ENCODE data around the gene AHCTF1.

AHCTF1 gene

DNA sequence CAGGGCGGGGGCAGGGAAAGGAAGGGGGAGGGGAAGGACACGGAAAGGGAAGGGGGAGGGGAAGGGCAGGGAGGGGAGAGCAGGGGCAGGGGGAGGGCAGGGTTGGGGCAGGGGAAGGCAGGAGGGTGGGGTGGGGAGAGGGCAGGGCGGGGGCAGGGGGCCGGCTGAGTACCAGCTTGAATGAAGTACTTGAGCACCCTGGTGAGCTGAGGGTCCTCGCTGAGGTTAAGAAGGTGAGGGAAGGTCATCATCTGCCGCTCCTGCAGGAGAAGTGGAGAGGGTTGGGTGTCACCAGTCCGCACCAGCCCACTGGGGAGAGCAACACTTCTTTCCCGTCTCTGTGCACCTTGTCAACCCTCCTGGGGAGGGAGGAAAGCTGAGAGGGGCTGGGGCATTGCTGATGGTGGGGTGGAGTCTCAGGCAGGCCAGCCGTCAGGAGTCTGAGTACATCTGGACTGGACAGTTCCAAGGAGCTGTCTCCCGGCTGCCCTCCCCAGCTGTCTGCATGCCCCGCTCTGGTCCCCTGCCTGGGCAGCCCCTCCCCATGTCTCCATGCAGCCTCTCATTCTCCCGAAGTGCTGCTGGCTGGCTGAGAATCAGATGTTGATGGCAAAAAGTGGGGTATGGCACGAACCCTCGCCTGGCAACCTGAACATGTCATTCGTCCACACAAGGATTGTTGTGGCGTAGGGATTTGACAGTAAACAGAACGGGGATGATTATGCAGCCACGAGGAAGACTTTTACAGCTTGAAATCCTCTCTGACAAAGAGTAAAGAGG is 137.5 kb downstream of the AHCTF1 start:
- H3K9me3 ChIP-seq (ENCODE audit: control insufficient read depth, insufficient read depth, low read length), result no peaks in the 10 kb centered on the region
- peaks cover 28% of the 10 kb centered on the region for H3K4me1 ChIP-seq (ENCODE audit: insufficient read depth, low read length)
- H3K36me3 ChIP-seq (ENCODE audit: insufficient read depth, low read length), result no peaks in the 10 kb centered on the region
- H3K9ac ChIP-seq (ENCODE audit: low read depth, low read length), result peak overlapping the region; percentile 38; the same call in 1 of the 2 replicates

DNA sequence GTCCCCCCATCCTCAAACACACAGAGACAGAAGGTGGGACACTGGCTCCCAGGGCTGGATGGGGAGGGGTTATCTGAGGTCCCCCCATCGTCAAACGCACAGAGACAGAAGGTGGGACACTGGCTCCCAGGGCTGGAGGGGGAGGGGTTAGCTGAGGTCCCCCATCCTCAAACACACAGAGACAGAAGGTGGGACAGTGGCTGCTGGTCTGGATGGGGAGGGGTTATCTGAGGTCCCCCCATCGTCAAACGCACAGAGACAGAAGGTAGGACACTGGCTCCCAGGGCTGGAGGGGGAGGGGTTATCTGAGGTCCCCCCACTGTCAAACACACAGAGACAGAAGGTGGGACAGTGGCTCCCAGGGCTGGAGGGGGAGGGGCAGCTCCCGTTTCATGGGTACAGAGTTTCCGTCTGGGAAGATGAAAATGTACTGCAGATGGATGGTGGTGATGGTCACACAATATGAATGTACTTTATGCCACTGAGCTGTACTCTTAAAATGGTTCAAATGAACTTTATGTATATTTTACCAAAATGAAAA is 138.3 kb downstream of the AHCTF1 start:
- Histone ChIP-seq H3K9me3 (ENCODE audit: control insufficient read depth, insufficient read depth, low read length) (no peaks in the 10 kb centered on the region), H3K4me1 (ENCODE audit: insufficient read depth, low read length) (peaks cover 29% of the 10 kb centered on the region), H3K9ac (ENCODE audit: low read depth, low read length) (no peak overlapping the region), H3K36me3 (ENCODE audit: insufficient read depth, low read length) (no peaks in the 10 kb centered on the region)

DNA sequence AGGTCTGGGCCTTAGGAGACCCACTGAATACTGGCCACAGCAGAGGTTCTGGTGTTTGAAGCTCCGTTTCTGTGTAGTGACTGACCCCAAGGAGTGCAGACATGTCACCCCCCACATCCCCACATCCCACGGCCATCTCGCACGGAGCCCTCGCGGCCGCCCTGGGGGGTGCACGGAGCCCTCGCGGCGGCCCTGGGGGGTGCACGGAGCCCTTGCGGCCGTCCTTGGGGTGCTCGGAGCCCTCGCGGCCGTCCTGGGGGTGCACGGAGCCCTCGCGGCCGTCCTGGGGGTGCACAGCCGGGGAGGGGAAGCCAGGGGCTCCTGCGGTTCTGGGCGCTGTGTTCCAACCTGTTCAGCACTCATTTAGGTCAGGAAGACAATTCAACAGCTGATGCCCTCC is 139.1 kb downstream of the AHCTF1 start:
- Histone ChIP-seq H3K9ac (ENCODE audit: low read depth, low read length) (no peak overlapping the region), H3K4me1 (ENCODE audit: insufficient read depth, low read length) (peaks cover 29% of the 10 kb centered on the region), H3K36me3 (ENCODE audit: insufficient read depth, low read length) (no peaks in the 10 kb centered on the region), H3K9me3 (ENCODE audit: control insufficient read depth, insufficient read depth, low read length) (no peaks in the 10 kb centered on the region)

DNA sequence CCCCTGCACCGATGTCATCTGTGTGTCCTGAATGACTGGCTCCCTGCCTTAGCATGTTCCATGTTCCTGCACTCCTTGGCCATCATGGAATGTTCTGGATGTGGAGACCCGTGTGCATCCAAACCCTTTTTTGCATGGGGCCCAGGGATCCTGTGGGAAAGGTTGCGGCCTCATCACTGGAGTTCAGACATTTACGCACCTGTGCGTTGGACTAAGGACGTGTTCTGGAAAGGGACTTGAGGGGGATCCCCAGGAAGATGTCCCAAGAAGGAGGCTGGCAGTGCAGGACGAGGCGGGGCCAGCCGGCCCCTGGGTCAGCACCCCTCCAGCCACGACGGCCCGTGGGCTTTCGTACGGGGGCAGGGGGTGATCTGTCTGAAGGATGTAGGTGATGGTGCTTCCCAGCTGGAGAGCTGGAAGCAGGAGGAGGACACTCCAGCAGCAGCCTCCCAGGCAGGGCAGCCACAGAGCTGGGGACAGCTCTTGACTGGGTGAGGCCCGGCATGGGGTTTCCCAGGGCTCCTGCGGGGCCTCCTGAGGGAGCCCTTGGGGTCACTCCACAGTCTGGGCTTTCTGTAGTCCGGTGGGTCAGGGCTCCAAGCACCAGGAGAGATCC is 140.3 kb downstream of the AHCTF1 start:
- H3K36me3 ChIP-seq (ENCODE audit: insufficient read depth, low read length), result no peaks in the 10 kb centered on the region
- H3K4me1 ChIP-seq (ENCODE audit: insufficient read depth, low read length), result peaks cover 29% of the 10 kb centered on the region
- no peak overlapping the region for H3K9ac ChIP-seq (ENCODE audit: low read depth, low read length)
- no peaks in the 10 kb centered on the region for H3K9me3 ChIP-seq (ENCODE audit: control insufficient read depth, insufficient read depth, low read length)

- Histone ChIP-seq H3K9me3 (ENCODE audit: control insufficient read depth, insufficient read depth, low read length) (no peaks in the 10 kb centered on the region), H3K36me3 (ENCODE audit: insufficient read depth, low read length) (no peaks in the 10 kb centered on the region), H3K9ac (ENCODE audit: low read depth, low read length) (no peak overlapping the region), H3K4me1 (ENCODE audit: insufficient read depth, low read length) (peaks cover 29% of the 10 kb centered on the region)
Measured at GRCh38 chr1:246790833-246791232, 140.9 kb downstream of the AHCTF1 start.

DNA sequence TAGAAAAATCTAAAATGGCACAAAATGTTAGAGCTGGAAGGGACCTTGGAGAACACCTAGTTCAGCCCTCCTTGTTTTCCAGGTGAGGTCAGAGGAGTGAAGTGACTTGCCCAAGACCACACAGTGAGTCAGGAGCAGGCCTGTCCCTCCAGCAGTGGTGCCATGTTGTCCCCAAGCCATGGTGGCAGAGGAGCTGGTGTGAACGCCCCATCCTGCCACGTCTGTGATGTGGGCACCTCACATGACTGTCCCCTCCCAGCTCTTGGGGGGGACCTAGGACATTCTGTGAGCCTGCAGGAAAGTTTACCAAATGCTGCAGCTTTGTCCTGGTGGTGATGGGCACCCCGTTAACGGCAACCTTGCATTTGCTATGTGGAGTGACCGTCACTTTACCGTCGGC is 141.4 kb downstream of the AHCTF1 start:
- Histone ChIP-seq H3K9ac (ENCODE audit: low read depth, low read length) (no peak overlapping the region), H3K9me3 (ENCODE audit: control insufficient read depth, insufficient read depth, low read length) (no peaks in the 10 kb centered on the region), H3K4me1 (ENCODE audit: insufficient read depth, low read length) (peaks cover 24% of the 10 kb centered on the region), H3K36me3 (ENCODE audit: insufficient read depth, low read length) (no peaks in the 10 kb centered on the region)

DNA sequence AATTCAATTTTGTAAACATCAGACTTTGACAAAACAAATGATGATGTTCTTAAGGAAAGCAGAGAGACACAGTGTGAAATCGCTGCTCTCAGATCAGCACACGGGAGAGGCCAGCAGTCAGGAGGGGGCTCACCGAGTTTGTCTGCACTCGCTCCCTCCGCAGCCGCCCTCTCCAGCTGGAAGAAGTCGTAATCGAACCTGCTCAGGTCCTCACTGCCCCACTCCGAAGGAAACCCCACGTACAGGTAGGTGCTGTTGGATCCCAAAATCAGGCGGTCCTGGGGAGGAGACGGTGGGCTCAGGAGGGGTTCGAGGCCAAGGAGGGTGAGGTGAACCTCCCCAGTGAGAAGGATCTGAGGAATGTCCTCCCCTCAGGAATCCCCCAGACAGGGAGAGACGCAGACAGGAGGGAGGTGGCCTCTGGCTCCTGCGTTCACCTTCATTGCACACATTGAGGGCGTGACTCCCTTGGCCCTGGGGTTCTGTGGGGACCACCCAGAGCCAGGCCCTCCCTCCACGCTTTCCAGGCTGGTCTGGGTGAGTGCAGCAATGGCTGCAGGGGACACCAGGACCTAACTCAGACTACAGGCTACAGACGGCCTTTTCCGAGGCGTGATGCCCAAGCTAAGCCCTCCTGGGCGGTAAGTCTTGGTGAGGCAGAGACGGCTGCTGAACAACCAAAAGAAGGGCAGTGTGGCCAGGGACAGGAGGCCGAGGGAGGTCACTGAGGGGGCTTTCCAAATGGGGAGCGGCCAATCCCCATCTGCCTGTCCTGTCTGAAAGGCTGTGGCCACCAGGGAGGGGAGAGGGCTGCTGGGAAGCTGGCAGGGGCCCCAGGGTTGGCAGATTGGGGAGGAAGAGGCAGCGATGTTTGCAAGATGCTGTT is 142.1 kb downstream of the AHCTF1 start:
- Histone ChIP-seq H3K36me3 (ENCODE audit: insufficient read depth, low read length) (no peaks in the 10 kb centered on the region), H3K9me3 (ENCODE audit: control insufficient read depth, insufficient read depth, low read length) (no peaks in the 10 kb centered on the region), H3K9ac (ENCODE audit: low read depth, low read length) (no peak overlapping the region; the same call in 1 of the 2 replicates), H3K4me1 (ENCODE audit: insufficient read depth, low read length) (peaks cover 17% of the 10 kb centered on the region)

Measured in ES-I3 (cell line).